HG03139 (cell line): ENCODE results near the gene SAP25.

ENCODE experiments used
- ATAC-seq: cut with Tn5 transposase; IDR thresholded peaks from one replicate; pipeline ENCODE4 v1.9.1; 2021; ENCODE audit not compliant: unreplicated experiment

SAP25 gene

GRCh38 chr7:100598425-100598824, 24.7 kb upstream of the SAP25 start:
- ATAC-seq = no peak

DNA sequence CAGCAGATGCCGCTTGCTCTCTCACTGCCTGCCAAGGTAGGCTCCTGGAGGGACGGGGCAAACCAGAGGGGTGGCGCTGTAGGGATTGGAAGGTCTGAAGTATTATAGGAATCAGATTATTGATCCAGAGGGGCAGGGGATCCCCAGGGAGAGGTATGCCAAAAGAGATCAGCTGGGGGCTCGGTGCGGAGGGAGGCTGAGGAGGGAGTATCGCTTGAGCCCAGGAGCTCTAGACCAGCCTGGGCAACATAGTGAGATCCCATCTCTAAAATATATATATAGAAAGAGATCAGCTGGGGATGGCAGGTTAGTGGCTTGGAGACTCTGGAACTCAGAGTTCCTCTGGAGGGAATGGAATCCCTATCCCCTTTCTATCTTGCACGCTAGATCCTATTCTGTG, 21.5 kb upstream of the SAP25 start:
- ATAC-seq = no peak

- no peak for ATAC-seq
Measured at GRCh38 chr7:100591596-100591995, 17.9 kb upstream of the SAP25 start.

DNA sequence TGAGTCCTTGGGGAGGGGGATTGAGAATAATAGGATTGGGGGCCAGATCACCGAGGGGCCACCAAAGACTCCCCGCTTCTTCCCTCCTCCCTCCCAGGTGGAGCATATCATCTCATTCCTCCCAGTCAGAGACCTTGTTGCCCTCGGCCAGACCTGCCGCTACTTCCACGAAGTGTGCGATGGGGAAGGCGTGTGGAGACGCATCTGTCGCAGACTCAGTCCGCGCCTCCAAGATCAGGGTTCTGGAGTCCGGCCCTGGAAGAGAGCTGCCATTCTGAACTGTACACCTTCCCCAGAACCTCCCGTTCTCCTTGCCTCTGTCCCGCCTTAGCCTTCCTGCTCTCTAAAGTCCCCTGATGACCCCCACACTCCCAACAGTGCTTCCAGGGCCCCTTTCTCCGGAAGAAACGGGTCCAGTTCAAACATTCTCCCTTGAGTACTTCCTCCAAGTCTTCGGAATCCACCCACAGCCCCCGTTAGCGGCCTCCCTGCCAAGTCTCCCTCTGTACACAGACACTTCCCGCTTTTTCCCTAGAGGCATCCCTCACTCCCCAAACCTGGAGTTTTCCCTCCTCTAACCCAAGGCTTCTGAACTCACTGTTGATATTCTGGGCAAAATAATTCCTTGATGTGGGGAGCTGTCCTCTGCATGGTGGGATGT, 16.5 kb upstream of the SAP25 start:
- no peak for ATAC-seq

GRCh38 chr7:100589341-100589947, 15.7 kb upstream of the SAP25 start:
- ATAC-seq = no peak

GRCh38 chr7:100588438-100588837, 14.7 kb upstream of the SAP25 start:
- no peak for ATAC-seq

DNA sequence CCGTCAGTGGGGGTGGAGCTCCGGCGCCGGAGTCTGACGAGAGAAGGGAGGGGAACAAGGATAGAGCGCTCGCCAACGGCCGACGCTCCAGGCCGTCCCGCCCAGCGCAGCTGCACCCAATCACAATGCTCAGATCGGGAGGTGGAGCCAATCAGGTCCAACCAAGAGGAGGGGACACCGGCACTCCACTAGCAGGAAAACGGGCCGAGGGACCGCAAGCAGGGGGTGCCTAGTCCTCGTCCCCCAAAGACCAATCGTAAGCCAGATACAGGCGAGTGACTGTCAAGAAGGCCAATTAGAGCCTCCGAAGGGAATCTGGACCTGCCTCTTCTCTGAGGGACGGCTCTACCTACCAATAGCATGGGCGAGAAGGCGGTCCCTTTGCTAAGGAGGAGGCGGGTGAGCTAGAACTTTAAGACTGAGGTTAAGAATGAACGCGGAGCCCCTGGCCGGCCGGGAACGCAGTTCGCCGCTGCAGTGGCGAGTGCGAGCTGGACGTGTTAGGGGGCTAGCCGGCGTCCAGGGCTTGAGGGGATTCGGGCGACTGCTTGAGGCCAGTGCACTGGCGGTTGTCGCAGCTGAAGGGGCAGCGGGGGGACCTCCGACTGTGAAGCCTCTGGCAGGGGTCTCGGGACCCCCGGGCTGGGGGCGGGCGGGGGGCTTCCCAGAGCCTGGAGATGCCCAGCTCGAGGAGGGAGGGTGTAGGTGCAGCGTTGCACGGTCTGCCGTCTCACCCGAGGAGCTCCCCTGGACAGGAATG, 12.7 kb upstream of the SAP25 start, which contains the start of gene FBXO24:
Gene FBXO24 (plus strand): TSS at position 63 of the 760 bp plus-strand sequence. CDS start 298 bp downstream, at position 361.
- peak; percentile 73 for ATAC-seq

- no peak for ATAC-seq
Measured at GRCh38 chr7:100585511-100586265, 12.0 kb upstream of the SAP25 start, which contains the start of gene LRCH4. Gene LRCH4 (minus strand): TSS chr7:100586129. CDS start chr7:100586100, 29 bp downstream.

DNA sequence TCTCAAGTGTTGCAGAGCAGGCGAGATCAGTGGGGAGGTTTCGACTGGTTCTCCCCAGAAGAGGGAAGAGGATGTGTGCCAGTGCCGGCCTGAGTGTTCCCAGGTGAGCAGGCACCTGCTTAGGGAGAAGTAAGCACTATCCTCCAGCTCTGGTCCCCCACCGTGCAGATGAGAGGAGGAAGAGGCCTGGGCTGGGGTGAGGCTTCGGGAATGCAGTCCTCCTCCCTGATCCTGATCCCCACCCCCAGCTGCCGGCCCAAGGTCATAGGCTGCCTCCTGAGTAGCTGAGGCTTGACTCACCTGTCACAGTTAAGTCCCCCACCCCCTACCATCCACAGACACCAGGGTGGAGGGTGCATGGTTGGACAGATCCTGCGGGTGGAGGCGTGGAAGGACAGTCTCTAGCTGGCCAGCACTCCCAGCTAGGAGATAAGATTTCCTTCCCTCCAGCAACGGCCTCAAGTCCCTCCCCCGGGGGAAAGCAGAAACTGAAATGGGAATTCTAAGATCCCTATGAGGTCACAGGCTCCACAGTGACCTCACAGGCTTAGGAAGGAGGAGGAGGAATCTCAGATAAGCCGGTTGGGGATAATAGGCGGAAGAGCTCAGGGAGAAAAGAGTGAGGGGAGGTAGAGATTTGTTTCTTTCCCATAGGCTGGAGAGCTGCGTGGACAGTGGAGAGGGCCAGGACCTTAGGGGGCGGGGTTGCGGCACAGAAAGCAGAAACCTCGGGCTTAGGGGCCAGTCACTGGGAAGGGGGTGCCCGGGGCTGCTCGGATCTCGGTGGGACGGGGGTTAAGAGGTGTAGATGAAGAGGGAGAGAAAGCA, 11.2 kb upstream of the SAP25 start:
- no peak for ATAC-seq

DNA sequence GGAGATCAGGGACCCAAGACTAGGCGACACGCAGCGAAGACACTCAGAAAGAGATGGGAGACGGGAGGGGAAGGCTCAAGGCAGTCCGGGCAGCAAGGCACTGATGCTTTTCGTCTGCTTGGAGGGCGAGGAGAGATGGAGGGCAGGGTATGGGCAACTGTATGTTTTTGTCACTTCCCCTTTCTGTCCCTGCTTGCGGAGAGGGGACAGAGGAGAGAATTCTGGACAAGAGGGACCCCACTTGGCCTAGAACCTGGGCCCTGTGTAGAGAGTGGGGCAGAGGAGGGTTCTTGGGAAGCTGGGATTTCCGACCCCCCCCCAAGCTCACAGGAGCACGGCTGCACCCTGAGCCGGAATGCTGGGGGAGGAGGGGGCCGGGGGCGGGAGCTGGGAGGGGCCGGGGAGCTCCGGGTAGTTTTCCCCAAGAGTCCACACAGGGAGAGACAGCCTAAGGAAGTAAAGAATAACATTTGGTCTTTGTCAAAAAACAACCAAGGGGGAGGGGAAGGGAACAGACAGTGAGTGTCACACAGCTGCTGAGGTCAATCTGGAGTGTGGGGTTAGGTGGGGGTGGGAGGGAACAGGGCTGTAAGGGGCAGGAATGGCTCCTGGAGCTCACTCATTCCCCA, 10.5 kb upstream of the SAP25 start:
- ATAC-seq = no peak

DNA sequence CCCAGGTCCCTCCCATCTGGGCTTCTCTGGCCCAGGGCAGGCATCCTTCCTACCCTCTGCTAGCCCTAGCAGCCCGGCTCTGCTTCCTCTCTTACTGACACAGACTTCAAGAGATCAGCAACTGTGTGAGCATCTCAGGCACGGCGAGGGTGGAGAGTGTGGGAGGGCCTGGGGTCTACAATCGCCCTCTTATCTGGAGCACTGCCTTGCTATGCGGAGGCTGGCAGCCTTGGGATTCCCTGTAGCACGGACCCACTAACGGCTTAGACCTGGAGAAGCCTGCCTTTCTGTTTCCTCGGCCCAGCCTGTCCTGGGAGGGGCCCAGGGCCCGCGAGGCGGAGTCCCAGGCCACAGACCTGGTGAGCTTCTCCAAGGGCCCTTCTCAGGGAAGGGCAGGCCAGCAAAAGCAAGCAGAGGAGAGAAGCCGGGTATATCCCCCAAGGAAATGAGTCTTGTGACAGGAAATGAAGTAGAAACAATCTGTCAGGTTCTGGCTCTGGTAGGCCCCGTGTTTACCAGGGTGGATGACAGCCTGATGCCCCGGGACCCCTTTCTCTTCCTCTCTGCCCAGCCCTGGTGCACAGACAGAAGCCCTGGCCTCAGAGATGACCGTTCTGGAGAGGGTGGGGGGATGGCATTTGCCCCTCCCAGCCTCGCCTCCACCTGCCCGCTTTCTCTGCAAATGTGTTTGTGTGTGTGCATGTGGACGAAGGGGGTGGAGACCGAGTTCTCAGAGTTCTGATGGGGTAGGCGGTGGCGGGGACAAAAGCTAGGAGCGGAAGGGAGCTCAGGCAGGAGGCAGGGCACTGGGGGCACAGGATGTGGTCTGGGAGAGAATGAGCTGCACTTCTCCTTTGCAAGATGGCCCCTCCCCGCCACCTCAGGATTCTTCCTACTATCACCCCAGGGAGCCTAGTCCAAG, 9.7 kb upstream of the SAP25 start:
- no peak for ATAC-seq

DNA sequence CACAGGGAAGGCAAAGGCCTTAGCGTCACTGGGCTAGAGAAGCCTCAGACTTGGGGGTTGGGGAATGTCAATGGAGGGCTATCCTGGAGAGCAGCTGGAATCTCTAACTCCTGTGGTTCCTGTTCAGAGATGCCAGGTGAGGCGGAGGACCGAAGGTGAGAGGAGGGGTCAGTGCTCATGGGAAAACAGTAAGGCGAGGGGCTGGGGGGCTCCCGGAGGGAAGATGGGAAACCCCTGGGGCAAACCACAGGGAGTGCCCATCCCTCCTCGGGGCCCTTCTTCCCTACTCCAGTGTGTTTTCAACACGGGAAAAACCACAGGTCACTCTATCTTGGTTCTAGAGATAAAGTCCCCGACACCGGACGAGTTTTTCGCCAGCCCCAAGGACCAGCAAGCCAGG, 8.9 kb upstream of the SAP25 start:
- ATAC-seq = no peak

DNA sequence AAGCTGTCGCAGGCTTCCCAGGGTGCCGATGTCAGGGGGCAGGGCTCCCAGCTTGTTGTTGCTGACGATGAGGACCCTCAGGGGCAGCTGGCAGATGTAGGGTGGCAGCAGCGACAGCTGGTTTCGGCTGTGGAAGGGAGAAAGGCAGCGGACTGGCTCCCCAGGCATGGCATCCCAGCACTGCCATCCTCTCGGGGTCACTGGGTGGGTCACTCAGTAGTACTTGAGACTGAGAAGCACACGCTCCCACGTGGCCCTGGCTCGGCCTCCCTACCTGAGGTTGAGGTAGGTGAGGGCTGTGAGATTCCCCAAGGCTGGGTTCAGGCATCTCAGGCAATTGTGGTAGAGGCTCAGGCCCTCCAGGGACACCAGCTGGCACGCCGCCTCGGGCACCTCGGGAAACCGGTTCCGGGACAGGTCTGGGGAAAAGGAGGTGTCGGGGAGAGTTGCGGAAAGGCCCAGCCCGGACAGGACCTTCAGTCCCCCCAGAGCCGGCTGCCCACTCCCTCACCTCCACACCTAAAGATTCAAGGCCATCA, 8.4 kb upstream of the SAP25 start:
- no peak for ATAC-seq

DNA sequence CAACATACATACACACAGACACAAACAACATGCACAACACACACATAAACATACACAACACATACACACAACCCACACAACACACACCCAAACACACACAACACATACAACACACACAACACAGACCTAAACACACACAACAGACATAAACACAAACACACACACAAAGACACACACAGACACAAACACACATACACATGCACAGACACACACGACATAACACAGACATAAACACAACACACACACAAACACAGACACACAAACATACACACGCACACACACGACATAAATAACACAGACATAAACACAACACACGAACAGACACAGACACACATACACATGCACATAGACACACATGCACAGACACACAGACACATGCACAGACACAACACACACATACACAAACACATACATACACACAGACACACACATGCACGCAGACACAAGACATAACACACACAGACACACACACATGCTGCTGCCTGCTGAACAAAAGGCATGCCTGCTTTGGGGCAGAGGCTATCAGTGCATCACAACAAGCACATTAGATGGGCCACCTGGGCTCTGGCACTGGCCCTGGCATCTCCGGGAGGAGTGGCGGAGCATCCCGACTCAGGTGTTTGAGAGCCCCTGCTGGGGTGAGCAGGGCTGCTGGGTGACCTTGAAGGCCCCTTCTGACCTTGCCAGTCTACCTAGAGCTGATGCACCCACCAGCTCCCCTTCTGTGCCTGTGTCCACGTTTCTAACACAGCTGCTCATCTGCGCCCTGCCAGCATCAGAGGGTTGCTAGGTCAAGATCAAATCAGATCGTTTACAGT, 7.0 kb upstream of the SAP25 start:
- no peak for ATAC-seq

- ATAC-seq = no peak
Measured at GRCh38 chr7:100578246-100579183, 4.8 kb upstream of the SAP25 start.

DNA sequence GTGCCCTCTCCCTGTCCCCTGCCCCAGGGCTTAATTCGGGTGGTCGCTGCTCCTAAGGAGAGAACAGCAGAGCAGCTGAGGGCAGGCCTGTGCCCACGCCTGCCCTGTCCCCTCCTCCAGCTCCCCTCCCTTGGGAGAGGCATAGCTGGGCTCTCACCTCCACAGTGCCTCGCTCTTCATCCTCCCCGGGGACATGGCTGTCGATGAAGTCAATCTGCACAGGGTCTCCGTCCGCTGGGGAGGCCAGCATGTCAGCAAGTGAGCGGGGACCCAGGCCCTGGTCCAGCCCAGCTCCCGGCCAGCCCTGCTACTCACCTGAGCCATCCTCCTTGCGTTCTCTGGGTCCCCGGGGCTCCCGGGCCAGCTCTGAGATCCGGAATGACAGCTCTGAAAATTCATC, 3.8 kb upstream of the SAP25 start:
- no peak for ATAC-seq

DNA sequence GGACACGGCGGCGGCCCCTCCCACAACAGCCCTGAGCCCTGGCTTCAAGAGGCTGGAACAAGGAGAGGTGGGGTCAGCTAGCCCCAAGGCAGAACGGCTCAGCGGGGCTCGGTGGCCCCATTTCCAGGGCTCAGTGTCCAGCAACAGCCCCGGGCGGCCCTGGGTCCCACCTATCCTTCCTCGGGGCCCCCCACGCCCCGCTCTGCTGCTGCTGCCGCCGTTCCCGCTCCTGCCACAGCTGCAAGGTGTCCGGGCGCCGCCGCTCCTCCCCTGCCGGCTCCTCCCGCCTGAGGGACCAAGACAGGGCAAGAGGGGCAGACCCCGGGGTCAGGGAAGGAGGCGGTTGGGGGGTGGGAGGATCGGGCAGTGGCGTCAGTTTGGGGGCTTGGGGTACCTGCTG, 3.4 kb upstream of the SAP25 start:
- ATAC-seq = no peak
